Transverse colon (tissue), 4 donors: ENCODE results near the gene VGF. TPM values are rescaled to one million over a fixed set of nuclear protein-coding genes. Genes with fewer than 3 reads are reported as not detected.

Source experiments
- DNase-seq: peaks from one replicate; pipeline ENCODE4 v3.0.0-alpha.2; 2019
- H3K27ac ChIP-seq, 4 donors: fragments of 200-600 bp; sonication (generic); 2 replicates each; pipeline ENCODE4 v1.5.1; 2016 to 2018; ENCODE audit warnings: inconsistent platforms in 4 of 4
- H3K27me3 ChIP-seq: fragments of 200-600 bp; sonication (generic); 2 replicates; pipeline ENCODE4 v1.5.1; 2017; ENCODE audit warnings: inconsistent platforms
- H3K36me3 ChIP-seq, 4 donors: fragments of 200-600 bp; sonication (generic); 2 replicates each; pipeline ENCODE4 v1.5.1; 2017 to 2019; ENCODE audit warnings: inconsistent platforms in 4 of 4
- H3K4me1 ChIP-seq, 4 donors: fragments of 200-600 bp; sonication (generic); 2 replicates each; pipeline ENCODE4 v1.5.1; 2017 to 2020; ENCODE audit warnings: inconsistent platforms in 4 of 4
- H3K4me3 ChIP-seq, 4 donors: fragments of 200-600 bp; sonication (generic); 1 replicate in 1 of 4; 2 replicates in 3 of 4; pipeline versions ENCODE4 v1.5.1 to v1.6.1; 2017 to 2019; ENCODE audit warnings: inconsistent platforms in 4 of 4
- H3K9me3 ChIP-seq, 2 donors: fragments of 200-600 bp; sonication (generic); 2 replicates each; pipeline ENCODE4 v1.5.1; 2017 to 2019; ENCODE audit warnings: inconsistent platforms in 2 of 2
- CTCF ChIP-seq, 5 experiments: fragments of 200-600 bp in 3 of 5; fragments of 450-650 bp in 2 of 5; sonication (generic) in 3 of 5; IDR thresholded peaks; 1 replicate in 2 of 5; 2 replicates in 3 of 5; pipeline ENCODE4 v1.5.1; 2016 to 2017; ENCODE audit warnings: antibody characterized with exemption in 5 of 5, inconsistent platforms in 3 of 5, mild to moderate bottlenecking in 2 of 5, moderate library complexity in 1 of 5
- EP300 ChIP-seq: sonication (generic); formaldehyde crosslinking; IDR thresholded peaks from one replicate; pipeline ENCODE4 v1.6.1; 2017; ENCODE audit warnings: antibody characterized with exemption, low read depth
- POLR2A ChIP-seq: fragments of 450-650 bp; IDR thresholded peaks from one replicate; pipeline ENCODE4 v1.6.1; 2016; ENCODE audit warnings: antibody characterized with exemption, mild to moderate bottlenecking, moderate library complexity
- POLR2AphosphoS5 ChIP-seq, 3 donors: sonication (generic); formaldehyde crosslinking; IDR thresholded peaks; one replicate each; pipeline ENCODE4 v1.6.1; 2016; ENCODE audit warnings: antibody characterized with exemption in 3 of 3
- WGBS, 2 donors: methylation state at CpG; one replicate each; pipeline ENCODE4 v1.1.5; 2018; ENCODE audit warnings: low coverage in 1 of 2; 5-methylcytosine and 5-hydroxymethylcytosine counted together
- in situ Hi-C, 4 donors: fragments of 200-750 bp; cut with MboI; loops; one replicate each; pipeline versions ENCODE4 v1.15.0 to v1.15.1; 2017; ENCODE audit warnings: low sequenced_read_pairs in 3 of 4, low pct_ligation_motif_present in 1 of 4, low pct_unique_long_range_greater_than_20kb in 1 of 4
- intact Hi-C: fragments of 100-400 bp; cut with DNase I; formaldehyde crosslinking; loops from one replicate; pipeline ENCODE4 v1.15.1; 2023; ENCODE audit warnings: low total_unique reads
- total RNA-seq, 4 donors: library from RNA; depleted of rRNA; stranded (reverse); fragments of >200 nt; gene quantifications; one replicate each; pipeline ENCODE4 v1.1.0, GENCODE V29; 2016

The VGF gene
- total RNA-seq, 4 donors from 2014 or later, result 0.95 TPM; not detected in 3

DNA sequence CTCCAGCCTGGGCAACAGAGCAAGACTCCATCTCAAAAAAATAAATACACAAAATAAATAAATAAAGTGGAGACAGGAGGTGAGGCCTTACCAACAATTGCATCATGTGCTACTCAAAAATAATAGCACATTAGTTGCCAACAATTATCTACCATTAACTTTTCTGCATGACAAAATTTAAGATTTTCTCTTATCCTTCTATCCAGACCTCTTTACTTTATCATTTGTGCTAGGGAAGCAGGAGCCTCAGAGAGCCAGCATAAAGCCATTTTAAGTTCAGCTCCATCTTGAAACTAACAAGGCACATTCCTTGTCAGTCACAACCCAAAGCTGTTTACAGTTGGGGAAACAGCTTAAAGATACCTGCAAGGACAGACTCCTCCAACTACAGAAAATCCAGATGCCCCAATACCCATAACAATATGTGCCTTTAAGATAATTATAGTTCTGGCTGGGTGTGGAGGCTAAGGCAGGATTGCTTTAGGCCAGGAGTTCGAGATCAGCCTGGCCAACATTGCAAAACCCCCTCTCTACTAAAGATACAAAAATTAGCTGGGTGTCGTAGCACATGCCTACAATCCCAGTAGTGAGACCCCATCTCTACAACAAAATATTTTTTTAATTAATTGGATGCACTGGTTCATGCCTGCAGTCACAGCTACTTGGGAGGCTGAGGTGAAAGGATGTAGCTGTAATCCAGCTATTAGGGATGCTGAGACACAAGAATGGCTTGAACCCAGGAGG, 13.3 kb downstream of the VGF start:
- Histone ChIP-seq H3K27ac (no peak overlapping the region), H3K36me3 (no peaks in the 10 kb centered on the region), H3K4me1 (peaks cover 5 to 16% (median 9%) of the 10 kb centered on the region in 4 donors), H3K27me3 (no peaks in the 10 kb centered on the region), H3K9me3 (no peaks in the 10 kb centered on the region), H3K4me3 (no peak overlapping the region)
- intact Hi-C loops, result no loop called here
- DNase-seq, result no peak
- 60 to 73% methylated on average over 1 to 2 of the region's 2 CpGs for WGBS, 2 donors
- TF ChIP-seq EP300, result no peak
- TF ChIP-seq CTCF (IDR thresholded peaks at IDR 0.05), result no peak
- no peak for TF ChIP-seq POLR2A
- TF ChIP-seq POLR2AphosphoS5 (IDR thresholded peaks at IDR 0.05), result no peak
- in situ Hi-C loops, result no loop called here

DNA sequence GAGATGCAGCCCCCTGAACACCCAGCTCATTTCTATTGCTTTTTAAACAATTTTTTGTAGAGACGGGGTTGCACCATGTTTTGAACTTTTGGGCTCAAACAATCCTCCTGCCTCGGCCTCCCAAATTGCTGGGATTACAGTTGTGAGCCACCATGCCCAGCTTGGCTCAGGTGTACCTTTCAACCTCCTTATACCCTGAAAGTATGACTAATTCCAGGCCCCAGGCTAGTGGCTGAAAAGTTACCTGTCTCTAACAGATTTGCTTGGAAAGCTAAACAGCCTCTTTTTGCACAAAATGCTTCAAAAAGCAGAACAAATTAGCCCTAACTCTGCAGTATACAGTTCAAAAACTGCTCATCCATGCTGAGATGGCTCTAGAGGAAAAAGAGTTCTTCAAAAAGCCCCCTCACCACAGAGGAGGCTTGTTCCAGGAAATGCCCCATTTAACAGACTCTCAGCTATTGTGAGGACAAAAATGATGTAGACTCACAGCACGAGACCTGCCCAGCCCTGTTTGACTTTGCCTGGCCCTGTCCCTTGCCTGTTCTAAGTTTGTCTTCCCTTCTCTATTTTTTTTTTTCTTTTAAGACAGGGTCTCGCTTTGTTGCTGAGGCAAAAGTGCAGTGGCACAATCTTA, 24.5 kb downstream of the VGF start:
- WGBS, 2 donors, result 81% methylated on average over 4 of the region's 4 CpGs; no CpG with 5 or more reads in 1 of the 2 donors
- no peak for TF ChIP-seq POLR2AphosphoS5 (IDR thresholded peaks at IDR 0.05)
- no peak for TF ChIP-seq POLR2A
- no peak for TF ChIP-seq CTCF (IDR thresholded peaks at IDR 0.05)
- no peak for TF ChIP-seq EP300
- Histone ChIP-seq H3K27ac (no peak overlapping the region), H3K4me3 (no peak overlapping the region), H3K9me3 (no peaks in the 10 kb centered on the region), H3K27me3 (peaks cover 7% of the 10 kb centered on the region), H3K36me3 (no peaks in the 10 kb centered on the region), H3K4me1 (peaks cover 7 to 31% (median 15%) of the 10 kb centered on the region in 4 donors)
- intact Hi-C loops (loop anchor here (5.0 kb wide), 1 partner anchor 141 kb away; no protein-coding TSS in a partner anchor), in situ Hi-C loops (loop anchor here in 2 of 4 donors (10.0 to 25.0 kb wide), 4 partner anchors 54 to 246 kb away; partner anchors contain the start of gene ACHE (in 1 of the 2))
- no peak for DNase-seq

GRCh38 chr7:101140339-101140699, 25.1 kb downstream of the VGF start:
- no peaks in the 10 kb centered on the region for H3K9me3 ChIP-seq
- TF ChIP-seq EP300 (no peak), CTCF (IDR thresholded peaks at IDR 0.05) (no peak), POLR2AphosphoS5 (IDR thresholded peaks at IDR 0.05) (no peak), POLR2A (no peak)
- H3K27ac ChIP-seq, result no peak overlapping the region
- DNase-seq, result no peak
- intact Hi-C loops (loop anchor here (5.0 kb wide), 1 partner anchor 142 kb away; no protein-coding TSS in a partner anchor), in situ Hi-C loops (loop anchor here in 2 of 4 donors (10.0 to 25.0 kb wide), 4 partner anchors 54 to 246 kb away; partner anchors contain the start of gene ACHE (in 1 of the 2))
- WGBS, 2 donors, result 41 to 64% methylated on average over 3 of the region's 3 CpGs
- H3K36me3 ChIP-seq, result no peaks in the 10 kb centered on the region
- no peak overlapping the region for H3K4me3 ChIP-seq
- peaks cover 7 to 31% (median 15%) of the 10 kb centered on the region in 4 donors for H3K4me1 ChIP-seq
- peaks cover 7% of the 10 kb centered on the region for H3K27me3 ChIP-seq

GRCh38 chr7:101138213-101138870, 27.0 kb downstream of the VGF start:
- intact Hi-C loops, result no loop called here
- in situ Hi-C loops, result loop anchor here in 2 of 4 donors (5.0 to 25.0 kb wide), 2 partner anchors 41 to 149 kb away; no protein-coding TSS in a partner anchor
- 5 to 8% methylated on average over 5 to 16 of the region's 16 CpGs for WGBS, 2 donors
- Histone ChIP-seq H3K9me3 (no peaks in the 10 kb centered on the region), H3K36me3 (no peaks in the 10 kb centered on the region), H3K4me1 (peaks cover 0 to 19% (median 8%) of the 10 kb centered on the region in 4 donors), H3K27me3 (peaks cover 7% of the 10 kb centered on the region), H3K4me3 (peak overlapping the region in 1 of 4 donors; percentile 7), H3K27ac (peak overlapping the region; percentile 37 to 54 (median 48))
- DNase-seq, result peak; percentile 80
- TF ChIP-seq CTCF (IDR thresholded peaks at IDR 0.05) (peak; percentile 69 to 92 (median 78)), POLR2A (no peak), EP300 (no peak), POLR2AphosphoS5 (IDR thresholded peaks at IDR 0.05) (peak; percentile 47 to 70 (median 57))
